NCI-H2081 (cell line): ENCODE measurements around the gene VASH1.

ENCODE experiments used
- DNase-seq, 2 experiments: peaks; one replicate each; lab custom pipeline; 2025; lab: John Stamatoyannopoulos, UW

The VASH1 gene

DNA sequence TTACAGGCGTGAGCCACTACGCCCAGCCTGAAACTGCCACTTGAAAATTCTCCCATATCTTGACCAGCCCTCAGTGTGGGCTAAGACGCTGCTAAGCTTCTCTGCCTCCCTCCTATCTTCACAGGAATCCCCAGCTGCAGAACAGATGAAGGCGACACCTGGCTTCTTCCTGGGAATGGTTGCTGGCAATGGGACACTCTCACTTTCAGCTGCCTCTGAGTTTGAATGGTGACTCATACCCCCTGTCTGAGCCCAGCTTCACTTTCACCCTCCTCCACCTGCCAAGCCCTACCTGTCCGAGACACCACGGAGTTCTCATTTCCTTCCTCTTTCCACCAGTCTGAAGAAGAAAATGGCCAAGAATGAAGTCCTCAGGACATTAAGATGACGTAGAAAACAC lies 18.3 kb upstream of the VASH1 start:
- no peak for DNase-seq

DNA sequence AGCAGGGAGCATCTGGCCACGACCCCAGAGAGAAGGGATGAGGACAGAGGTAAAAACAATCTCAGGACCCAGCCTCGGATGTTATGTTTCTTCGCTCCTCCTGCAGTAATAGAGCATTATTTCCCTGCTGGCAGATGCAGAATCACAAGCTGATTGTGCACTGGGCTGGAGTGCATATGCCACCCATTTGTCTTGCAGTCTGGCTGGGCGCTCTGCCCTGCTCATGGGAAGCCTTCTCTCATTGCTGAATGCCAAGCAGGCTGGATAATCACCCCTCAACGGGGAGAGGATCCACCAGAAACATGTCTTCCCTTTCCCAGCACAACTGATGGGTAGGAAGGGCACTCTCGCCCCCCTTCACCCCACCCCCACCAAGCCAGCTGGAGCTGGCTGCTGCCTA lies 8.5 kb upstream of the VASH1 start:
- no peak for DNase-seq

DNA sequence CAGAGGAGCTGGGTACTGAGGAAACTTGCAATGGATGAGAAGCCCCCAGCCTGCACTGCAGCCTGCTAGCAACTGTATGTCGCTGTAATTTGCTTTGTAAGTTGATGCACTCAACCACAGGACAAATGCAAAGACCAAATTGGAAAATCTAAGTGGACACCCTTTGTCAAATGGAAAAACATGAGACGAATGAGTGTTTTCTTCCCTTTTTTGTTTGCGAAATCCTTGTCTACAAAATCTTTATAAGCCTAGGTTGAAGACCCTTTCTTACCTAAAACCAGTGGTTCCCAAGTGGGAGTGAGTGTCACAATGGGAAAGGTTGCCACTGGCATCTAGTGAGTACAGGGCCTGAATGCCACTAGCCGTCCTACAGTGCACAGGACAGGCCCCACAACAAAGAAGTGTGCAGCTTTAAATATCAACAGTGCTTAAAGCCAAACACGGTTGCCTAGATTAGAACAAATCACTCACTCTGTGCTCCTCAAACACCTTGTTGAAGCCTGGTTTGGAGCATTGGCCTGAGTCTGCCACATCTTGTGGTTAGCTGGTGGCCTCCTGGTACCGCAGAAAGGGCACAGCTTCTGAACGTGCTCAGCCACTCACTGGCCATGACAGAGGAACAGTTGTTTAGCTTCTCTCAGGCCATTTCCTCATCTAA lies 7.6 kb upstream of the VASH1 start:
- no peak for DNase-seq

DNA sequence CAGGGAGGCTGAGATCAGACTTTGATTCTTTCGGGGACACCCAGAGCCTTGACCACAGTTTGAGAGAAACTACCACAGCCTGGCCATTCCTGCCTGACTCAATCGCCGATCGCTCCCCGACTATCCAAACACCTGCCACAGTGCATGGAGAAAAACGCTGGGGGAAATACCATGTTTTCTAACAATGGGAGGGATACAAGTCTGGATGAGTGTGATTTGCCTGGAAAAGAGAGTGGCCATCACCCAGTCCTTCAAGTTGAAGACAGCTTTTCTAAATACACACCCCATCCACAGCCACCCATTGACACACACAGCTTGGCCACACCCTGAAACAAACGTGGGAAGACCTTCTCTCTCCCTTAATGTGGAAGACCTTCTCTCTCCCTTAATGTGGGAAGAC lies 6.7 kb upstream of the VASH1 start:
- no peak for DNase-seq

DNA sequence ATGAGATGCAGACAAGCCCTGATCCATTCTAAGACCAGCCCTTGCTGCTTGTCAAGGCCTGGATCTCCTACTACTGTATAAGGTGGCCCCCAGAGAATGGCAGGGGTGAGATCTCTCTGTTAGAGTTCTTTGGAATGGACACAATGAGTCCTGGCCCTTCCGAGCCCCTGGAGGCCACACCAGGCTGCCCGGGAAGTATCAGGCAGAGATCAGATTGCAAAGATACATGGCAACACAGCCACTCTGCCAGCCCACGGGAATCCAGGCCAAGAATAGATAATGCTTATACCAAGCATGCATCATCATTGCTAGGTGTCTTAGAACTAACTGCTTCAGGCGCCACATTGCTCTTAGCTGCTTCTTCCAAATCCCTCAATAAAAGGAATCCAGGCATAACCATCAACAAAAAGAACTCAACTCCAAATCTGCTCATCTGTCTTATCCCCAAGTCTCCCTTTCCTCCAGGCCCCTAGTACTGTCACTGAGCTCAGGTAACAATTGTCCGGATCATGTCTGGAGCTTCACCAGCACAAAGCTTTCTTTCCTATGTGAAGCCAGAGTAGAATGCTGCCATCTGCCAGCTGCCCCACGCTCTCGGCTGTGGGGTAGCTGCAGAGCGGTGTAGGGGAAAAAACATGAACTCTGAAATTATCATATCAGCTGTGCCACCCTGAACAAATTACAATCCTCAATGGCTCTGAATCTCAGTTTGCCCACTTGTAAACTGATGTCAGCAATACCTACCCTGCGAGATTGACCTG lies 5.5 kb upstream of the VASH1 start:
- DNase-seq: no peak

DNA sequence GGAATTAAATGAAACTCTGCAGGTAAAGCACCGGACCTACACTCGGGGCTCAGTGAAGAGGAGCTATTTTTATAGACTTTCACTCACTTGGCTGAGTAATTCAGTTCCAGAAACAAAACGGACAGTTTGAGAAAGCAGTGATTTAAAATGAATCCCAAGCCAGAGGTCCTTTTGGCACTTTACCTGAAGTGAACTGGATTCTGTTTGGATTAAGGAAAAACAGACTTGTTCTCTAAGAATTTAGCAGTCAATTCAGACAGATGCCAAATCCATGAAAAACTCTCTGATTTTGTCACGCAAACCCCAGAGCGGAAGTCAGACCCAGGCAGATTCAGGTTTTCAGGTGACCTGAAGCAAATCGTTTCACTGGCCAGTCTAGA lies 4.9 kb upstream of the VASH1 start:
- no peak for DNase-seq

DNA sequence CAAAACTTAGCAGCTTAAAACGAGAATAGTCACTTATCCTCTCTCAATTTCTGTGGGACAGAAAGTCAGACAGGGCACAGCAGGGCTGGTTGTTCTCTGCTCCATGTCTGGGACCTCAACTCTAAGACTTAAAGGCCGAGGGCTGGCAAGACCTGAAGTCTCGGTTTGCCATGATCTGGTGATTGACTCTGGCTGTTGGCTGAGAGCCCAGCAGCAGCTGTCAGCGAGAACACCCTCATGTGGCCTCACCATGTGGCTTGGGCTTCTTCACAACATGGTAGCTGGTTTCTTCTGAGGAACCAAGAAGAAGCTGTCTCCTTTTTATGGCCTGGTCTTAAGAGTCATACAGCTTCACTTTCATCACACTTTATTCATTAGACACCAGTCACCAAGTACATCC lies 1.7 kb upstream of the VASH1 start:
- no peak for DNase-seq

DNA sequence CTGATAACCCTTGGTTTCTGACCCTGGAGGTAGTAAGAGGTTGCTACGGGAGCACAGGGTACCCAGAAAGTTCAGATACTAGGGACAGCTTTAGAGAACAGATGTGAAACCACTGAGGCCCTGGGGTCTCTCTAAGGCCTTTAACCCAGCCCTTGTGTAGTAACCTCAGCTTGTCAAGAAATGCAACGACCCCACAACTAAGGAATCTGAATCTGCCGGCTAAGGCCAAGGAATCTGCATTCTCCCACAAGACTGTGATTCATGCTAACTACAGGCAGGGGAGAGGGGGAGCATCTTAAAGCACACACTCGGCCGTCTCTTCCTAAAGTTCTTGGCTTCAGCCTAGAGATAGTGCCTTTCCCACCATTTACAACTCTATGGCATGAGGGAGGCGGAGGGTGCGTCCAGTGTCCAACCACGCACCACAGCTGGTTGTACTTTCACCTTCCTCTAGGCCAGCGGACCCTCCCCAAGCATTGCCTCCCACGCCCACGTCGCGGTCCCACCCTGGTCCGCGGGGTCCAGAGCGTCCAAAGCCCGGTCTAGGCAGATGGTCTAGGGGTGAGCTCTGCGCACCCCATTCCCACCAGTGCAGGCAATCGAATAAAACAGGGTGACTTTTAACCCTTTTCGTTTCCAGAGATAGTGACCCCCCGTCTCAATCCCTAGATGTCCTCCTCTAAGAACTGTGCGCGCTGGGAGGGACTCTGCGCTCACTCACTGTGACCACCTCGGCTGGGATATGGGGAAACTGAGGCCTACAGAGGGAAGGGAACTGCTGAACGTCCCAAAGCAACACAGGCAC lies 735 bp upstream of the VASH1 start:
- no peak for DNase-seq

DNA sequence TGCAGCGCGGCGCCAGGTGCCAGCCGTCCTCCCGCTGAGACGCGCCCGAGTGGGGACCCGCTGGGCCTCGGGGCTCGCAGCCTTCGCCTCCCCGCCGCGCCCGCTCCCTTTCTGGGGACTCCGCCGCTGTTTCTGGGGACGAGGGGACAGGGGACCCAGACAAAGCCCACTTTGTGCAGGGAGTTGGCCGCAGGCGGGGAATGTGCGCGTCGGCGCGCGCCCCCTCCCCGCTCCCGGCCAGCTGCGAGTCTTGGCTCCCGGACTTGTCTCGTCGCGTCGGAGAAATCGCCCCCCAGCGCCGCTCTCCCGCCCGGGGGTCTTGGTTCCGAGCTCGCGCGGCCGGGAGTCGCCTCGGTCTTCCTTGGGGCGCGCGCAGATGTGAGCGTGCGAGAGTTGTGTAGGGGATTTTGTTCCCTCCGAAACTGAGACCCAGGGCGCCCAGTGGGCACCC lies 717 bp downstream of the VASH1 start:
- peak in 1 of 2 experiments; percentile 68 for DNase-seq

DNA sequence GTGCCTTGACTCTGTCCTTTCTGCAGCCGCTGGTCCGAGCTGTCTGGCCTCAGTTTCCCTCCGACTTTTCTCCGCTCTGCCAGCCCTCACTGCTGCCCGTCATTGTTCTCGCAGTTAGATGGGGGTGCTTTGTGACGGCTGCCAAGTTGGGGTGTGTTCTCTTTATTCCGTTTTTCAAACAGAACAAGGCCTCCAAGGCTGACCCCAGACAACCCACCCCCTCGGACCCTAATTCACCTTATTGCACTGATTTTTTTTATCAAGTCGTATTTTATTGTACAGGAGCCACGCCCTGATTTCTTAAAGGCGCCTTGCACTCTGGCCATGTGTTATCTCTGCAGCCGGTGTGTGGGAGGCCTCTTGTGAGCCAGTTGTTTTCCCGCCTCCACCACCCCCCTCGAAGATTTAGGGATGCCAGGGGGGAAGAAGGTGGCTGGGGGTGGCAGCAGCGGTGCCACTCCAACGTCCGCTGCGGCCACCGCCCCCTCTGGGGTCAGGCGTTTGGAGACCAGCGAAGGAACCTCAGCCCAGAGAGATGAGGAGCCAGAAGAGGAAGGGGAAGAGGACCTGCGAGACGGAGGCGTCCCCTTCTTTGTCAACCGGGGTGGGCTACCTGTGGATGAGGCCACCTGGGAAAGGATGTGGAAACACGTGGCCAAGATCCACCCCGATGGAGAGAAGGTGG lies 1.3 kb downstream of the VASH1 start:
- DNase-seq: peak in 1 of 2 experiments; percentile 15

DNA sequence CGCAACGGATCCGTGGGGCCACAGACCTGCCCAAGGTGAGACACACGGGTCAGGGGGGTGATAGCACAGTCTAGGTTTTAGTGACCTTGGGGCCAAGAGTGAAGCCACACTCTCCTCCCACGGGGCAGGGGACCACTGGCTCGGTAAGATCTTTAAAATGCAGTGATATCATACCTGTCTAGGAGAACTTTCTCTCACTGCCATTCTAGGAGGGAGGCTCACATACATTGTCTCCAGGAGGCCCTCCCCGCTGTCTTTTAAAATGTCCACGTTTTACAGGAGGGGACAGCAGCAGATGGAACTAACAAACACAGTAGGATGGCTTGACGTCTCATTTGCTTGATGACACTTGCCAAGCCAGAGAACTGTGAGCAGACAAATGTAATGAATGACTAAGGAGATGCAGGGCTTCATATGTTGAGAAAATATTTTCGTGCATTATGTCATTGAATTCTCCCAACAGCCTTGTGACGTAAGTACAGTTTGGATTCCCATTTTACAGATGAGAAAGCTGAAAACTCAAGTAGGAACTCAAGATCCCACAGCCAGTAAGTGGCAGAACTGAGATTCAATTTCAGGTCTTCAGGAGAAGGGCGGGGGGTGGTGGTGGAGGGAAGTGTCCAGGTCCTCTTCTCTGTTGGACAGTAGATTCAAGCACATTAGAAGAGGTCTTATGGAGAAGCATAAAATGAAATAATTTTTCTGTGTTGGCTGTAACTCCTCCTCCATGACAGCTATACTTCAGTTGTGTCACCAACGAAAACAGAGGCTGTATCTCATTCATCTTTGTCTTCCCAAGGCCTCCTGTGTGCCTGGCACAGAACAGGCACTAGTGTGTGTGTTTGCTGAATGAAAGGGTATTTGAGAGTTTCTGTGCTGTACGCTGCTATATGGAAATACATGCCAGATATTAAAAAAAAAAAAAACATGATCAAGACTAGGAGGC lies 2.1 kb downstream of the VASH1 start:
- no peak for DNase-seq

DNA sequence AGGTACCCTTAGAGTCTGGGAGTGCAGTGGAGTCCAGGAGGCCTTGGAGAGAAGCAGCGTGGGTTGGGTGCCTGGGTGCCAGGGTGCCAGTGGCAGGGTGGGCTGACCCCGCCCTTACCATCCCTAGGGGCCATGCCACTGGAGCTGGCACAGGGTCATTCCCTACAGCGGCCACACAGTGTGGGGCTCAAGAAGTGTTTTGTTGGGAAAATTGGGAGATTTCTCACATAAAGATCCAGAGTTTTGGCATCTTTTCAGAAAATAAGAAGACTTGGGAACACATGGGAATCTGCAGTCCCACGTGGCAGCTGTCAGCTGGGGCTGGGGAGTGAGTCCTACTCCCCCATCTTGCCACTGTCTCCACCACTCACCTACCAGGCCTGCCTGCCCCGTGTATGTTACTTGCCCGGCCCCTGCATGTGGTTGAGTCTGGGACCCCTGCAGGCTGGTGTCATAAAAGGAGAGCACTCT lies 4.2 kb downstream of the VASH1 start:
- no peak for DNase-seq

DNA sequence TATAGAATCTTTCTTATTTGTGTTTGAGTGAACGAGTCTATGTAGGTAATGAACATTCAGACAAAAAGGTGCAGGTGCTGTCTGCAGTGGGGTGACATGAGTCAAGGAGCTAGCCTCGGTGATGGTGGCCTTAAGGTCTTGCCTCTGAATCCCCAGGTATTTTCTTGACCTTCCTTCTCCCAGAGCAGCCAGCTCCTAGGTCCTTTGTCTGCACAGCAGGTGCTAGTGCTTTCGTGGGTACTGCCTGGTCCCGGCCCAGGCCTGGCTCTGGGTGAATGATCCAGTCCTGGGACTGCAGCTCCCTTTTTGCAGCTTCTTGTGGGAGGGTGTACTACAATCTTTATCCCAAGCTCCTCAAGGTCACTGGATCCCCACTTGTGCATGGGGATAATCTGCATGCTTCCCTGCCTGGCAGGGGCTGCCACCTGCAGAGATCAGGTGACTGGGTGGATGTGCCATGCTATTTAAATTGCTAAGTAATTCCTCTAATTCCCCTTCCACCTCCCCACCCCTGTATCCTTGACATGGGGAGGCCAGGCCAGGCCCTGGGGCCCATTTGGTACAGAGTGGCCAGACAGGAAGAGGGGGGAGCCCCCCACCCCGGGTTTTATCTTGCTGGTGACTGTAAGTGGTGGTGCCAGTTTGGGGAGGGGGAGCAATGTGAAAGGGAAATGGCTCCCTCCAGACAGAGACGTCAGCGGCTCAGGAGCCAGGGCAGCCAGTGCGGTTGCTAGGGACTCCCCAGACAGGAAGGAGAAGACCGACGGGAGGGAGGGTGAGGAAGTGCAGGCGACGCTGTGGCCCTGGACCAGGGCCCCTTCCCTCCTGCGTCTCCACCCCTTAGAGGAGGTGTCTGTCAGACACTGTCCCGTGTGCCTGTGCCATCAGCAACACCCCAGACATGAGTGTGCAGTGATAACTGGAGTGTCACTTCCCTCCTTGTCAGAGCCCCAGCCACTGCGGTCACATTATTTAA lies 6.7 kb downstream of the VASH1 start:
- DNase-seq: peak in 1 of 2 experiments; percentile 47

DNA sequence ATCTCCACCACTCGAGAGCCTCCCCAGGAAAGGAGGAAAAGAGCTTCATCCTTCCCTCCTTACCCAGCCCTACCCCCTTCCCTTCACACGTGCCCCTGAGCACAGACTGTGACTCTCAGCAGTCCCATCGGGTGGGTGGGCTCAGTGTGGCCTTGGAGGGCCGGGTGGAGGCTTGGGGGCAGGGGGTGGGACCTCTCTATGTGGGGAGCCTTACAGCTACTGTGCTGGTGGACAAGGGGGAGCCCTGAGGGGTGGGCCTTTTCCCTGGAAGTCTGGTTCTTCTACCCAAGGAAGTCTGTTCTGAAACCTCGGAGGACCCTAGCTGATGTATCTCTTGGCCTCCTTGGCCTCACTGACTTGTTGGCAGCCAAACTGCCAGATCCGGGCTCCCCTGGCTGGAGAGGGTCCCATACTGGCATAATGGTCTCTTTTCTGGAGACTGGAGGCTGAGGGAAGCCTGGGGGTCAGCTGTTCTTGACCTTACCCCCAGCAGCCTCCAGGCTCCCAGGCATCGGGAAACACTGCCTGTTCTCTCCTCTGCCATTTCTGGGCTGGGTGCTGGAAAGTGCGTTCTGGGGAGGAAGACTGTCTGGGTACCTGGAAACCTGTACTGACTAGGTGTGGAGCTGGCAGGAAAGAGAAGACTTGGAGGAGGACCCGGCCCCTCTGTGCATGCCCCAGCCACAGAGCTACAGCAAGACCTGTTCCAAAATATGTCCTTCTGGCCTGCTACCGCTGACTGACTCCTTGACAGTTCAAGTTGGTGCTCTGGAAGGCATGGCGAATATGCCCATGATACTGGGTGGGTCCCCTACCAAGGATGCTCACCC lies 7.6 kb downstream of the VASH1 start:
- no peak for DNase-seq

DNA sequence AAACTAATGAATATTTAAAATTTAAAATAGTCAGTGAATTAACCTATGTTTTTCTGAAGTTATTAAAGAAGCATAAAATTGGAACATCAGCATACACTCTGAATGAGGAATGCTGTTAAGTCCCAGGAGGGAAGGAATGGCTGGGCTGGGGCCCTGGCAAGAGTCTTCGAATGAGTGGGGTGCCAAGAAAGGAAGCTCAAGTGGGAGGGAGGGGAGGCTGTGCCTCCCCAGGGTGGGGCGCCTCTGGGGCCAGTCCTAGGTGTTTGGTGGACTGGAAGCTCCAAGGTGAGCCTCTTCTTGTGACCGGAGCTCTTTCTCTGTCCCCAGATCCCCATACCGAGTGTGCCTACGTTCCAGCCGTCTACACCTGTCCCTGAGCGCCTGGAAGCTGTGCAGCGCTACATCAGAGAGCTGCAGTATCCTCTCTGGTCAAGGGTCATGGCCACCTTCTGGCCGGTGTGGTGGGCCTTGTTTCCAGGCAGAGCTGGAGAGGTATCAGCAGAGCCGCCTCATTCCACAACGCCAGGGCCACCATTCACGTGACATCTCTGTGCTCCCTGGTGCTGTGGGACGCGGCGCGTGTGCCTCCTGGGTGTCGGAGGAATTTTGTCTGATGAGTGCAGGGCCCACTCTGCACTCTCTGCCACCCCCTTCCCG lies 8.5 kb downstream of the VASH1 start:
- no peak for DNase-seq

DNA sequence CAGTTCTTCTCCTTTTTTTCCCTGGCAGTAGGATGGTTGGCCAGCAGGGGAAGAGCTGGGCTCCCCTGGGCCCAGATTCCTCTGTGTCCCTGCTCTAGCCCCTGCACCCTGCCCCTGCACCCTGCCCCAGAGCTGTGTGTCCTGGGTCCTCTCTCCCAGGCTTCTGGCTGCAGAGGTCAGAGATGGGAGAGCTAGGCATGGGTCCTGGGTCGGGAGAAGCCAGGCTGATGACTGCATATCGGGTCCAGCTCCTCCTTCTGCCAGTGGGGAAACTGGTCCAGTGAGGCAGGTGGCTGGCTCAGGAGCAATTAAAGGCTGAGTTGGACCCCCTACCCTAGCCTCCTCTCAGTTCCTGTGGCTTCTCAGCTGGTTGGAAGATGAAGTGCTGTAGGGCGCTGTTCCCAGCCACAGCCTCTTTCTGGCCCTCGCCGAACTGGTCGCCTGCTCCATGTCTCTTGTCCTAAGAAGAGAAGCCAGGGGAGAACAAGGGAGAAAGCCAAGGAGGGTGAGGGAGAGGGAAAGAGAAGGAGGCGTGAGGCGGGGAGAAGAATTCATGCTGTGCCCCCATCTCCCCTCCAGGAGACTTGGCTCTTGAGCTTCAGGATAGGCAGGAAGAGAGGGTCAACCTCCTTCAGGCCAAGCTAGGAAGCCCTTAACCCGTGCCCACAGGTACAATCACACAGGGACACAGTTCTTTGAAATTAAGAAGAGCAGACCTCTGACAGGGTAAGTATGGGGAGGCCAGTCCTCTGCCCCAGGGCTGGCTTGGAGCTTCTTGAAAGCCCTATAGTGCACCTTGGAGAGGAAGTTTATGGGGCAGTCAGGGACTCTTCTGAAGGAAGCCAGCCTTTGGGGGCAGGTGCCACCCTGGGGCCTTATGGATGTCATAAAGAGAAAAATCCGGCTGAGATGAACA lies 9.5 kb downstream of the VASH1 start:
- no peak for DNase-seq

DNA sequence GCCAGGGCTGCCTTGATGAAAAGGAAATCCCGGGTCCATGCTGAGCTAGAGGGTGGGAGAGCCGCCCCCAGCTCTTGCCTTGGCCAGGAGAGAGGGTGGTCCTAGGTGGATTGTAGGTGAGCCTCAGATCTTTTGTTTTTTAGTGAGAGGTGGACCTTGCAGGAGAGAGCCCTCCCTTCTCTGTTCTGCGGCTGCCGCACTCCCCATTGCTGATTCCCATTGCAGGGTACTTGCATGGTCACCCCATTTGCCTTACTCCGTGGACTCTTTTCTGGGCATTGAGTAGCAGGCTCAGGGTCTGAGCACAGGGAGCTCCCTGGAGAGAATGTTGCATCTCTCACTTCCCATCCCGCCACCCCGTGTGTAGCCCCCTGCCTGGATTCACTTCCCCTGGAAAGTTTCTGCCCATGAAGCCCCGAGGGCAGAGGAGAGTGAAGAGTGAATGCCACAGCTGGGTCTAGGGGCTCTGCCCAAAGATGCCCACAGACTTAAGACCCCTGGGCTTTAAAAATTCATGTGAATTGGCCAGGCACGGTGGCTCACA lies 10.2 kb downstream of the VASH1 start:
- no peak for DNase-seq
